BE2C (cell line): ENCODE results near the gene GAPDH.

ENCODE experiments used
- DNase-seq: peaks from one replicate; pipeline ENCODE4 v3.0.0-alpha.2; 2020
- H3K27me3 ChIP-seq: fragments of 250-450 bp; sonication (Bioruptor Pico); 2 replicates; pipeline ENCODE4 v1.5.1; 2020; ENCODE audit warnings: mild to moderate bottlenecking
- H3K36me3 ChIP-seq: fragments of 250-450 bp; sonication (Bioruptor Pico); 2 replicates; pipeline ENCODE4 v1.5.1; 2020; ENCODE audit warnings: mild to moderate bottlenecking
- H3K4me1 ChIP-seq: fragments of 250-450 bp; sonication (Bioruptor Pico); 2 replicates; pipeline ENCODE4 v1.5.1; 2020
- H3K4me3 ChIP-seq: 2 replicates; pipeline ENCODE4 v1.5.1; 2011; ENCODE audit warnings: low read depth, low read length
- H3K9me3 ChIP-seq: fragments of 250-450 bp; sonication (Bioruptor Pico); 2 replicates; pipeline ENCODE4 v1.5.1; 2020
- CTCF ChIP-seq: IDR thresholded peaks from 2 replicates; pipeline ENCODE4 v1.5.1; 2012; ENCODE audit warnings: mild to moderate bottlenecking, low read depth, low read length

Gene GAPDH

GRCh38 chr12:6527711-6528110, 6.6 kb upstream of the GAPDH start:
- no peaks in the 10 kb centered on the region for H3K9me3 ChIP-seq
- H3K4me3 ChIP-seq: no peak overlapping the region
- DNase-seq: no peak
- TF ChIP-seq CTCF: no peak
- no peaks in the 10 kb centered on the region; the same call in 1 of the 2 replicates for H3K4me1 ChIP-seq
- H3K27me3 ChIP-seq: no peaks in the 10 kb centered on the region
- peaks cover 97% of the 10 kb centered on the region for H3K36me3 ChIP-seq

GRCh38 chr12:6528539-6529235, 5.6 kb upstream of the GAPDH start:
- Histone ChIP-seq H3K27me3 (no peaks in the 10 kb centered on the region), H3K4me1 (no peaks in the 10 kb centered on the region; the same call in 1 of the 2 replicates), H3K9me3 (no peaks in the 10 kb centered on the region), H3K4me3 (no peak overlapping the region), H3K36me3 (peaks cover 88% of the 10 kb centered on the region)
- TF ChIP-seq CTCF: no peak
- no peak for DNase-seq

- Histone ChIP-seq H3K4me1 (no peaks in the 10 kb centered on the region; the same call in 1 of the 2 replicates), H3K4me3 (no peak overlapping the region), H3K27me3 (no peaks in the 10 kb centered on the region), H3K9me3 (no peaks in the 10 kb centered on the region), H3K36me3 (peaks cover 81% of the 10 kb centered on the region)
- DNase-seq: no peak
- TF ChIP-seq CTCF: no peak
Observed at GRCh38 chr12:6529291-6529737, 5.0 kb upstream of the GAPDH start.

- Histone ChIP-seq H3K9me3 (no peaks in the 10 kb centered on the region), H3K27me3 (no peaks in the 10 kb centered on the region), H3K36me3 (peaks cover 81% of the 10 kb centered on the region), H3K4me3 (no peak overlapping the region), H3K4me1 (no peaks in the 10 kb centered on the region; the same call in 1 of the 2 replicates)
- DNase-seq: no peak
- no peak for TF ChIP-seq CTCF
Observed at GRCh38 chr12:6530576-6531260, 3.6 kb upstream of the GAPDH start.

GRCh38 chr12:6532051-6532926, 2.0 kb upstream of the GAPDH start:
- peaks cover 4% of the 10 kb centered on the region for H3K4me1 ChIP-seq
- H3K4me3 ChIP-seq: peak overlapping the region; percentile 82
- no peak for TF ChIP-seq CTCF
- H3K27me3 ChIP-seq: no peaks in the 10 kb centered on the region
- peaks cover 81% of the 10 kb centered on the region for H3K36me3 ChIP-seq
- peak; percentile 85 for DNase-seq
- no peaks in the 10 kb centered on the region for H3K9me3 ChIP-seq
